BJ (cell line): ENCODE measurements around the gene STOX2. TPM values are rescaled to one million over a fixed set of nuclear protein-coding genes. Genes with fewer than 3 reads are reported as not detected.

Experiments
- CTCF ChIA-PET: fragments of 350-600 bp; formaldehyde crosslinking; extraction: SDS; loops from one replicate; lab custom pipeline; 2021; ENCODE audit warnings: antibody characterized with exemption, inconsistent platforms; lab: Yijun Ruan, JAX
- POLR2A ChIA-PET: fragments of 300-600 bp; sonication (Branson Sonifier 250); formaldehyde crosslinking; extraction: SDS; loops from one replicate; lab custom pipeline; 2021; ENCODE audit warnings: antibody characterized with exemption; lab: Charles Lee
- DNase-seq: peaks from one replicate; pipeline ENCODE4 v3.0.0-alpha.2; 2011; ENCODE audit warnings: low read depth
- H3K27me3 ChIP-seq: 2 replicates; pipeline ENCODE4 v1.6.0; 2011; ENCODE audit warnings: low read length; ENCODE audit not compliant: control insufficient read depth, insufficient read depth
- H3K36me3 ChIP-seq: 2 replicates; pipeline ENCODE4 v1.5.1; 2011; ENCODE audit warnings: low read length; ENCODE audit not compliant: control insufficient read depth, insufficient read depth
- H3K4me3 ChIP-seq: 2 replicates; pipeline ENCODE4 v1.5.1; 2011; ENCODE audit warnings: low read depth, mild to moderate bottlenecking, control low read depth, low read length
- CTCF ChIP-seq: IDR thresholded peaks from 2 replicates; pipeline ENCODE4 v1.5.1; 2011; ENCODE audit warnings: low read depth, mild to moderate bottlenecking, control low read depth, inconsistent platforms, low read length, moderate library complexity; ENCODE audit not compliant: insufficient read depth
- polyA plus RNA-seq: library from polyadenylated mRNA; depleted of rRNA; stranded (reverse); fragments of >200 nt; gene quantifications from 2 replicates; pipeline ENCODE4 v1.2.3, GENCODE V29; 2011

Gene STOX2
- polyA plus RNA-seq, 1 experiment: 0.27 TPM

GRCh38 chr4:183935355-183936005 lies 30.4 kb downstream of the STOX2 start:
- CTCF ChIA-PET: no interaction called here

GRCh38 chr4:183936047-183936446 lies 30.9 kb downstream of the STOX2 start:
- H3K36me3 ChIP-seq: no peaks in the 10 kb centered on the region
- H3K4me3 ChIP-seq: no peak overlapping the region
- POLR2A ChIA-PET: no interaction called here
- no peak for TF ChIP-seq CTCF
- no peaks in the 10 kb centered on the region for H3K27me3 ChIP-seq
- DNase-seq: no peak
- CTCF ChIA-PET: no interaction called here

More at GRCh38 chr4:183935355-183936005, 30.4 kb downstream of the STOX2 start:
- POLR2A ChIA-PET: no interaction called here
- Histone ChIP-seq H3K27me3 (no peaks in the 10 kb centered on the region), H3K36me3 (no peaks in the 10 kb centered on the region), H3K4me3 (no peak overlapping the region)
- DNase-seq: no peak
- no peak for TF ChIP-seq CTCF

GRCh38 chr4:183936574-183937345 lies 31.7 kb downstream of the STOX2 start:
- DNase-seq: no peak
- TF ChIP-seq CTCF: no peak
- no peaks in the 10 kb centered on the region for H3K27me3 ChIP-seq
- H3K36me3 ChIP-seq: no peaks in the 10 kb centered on the region
- H3K4me3 ChIP-seq: no peak overlapping the region
- ChIA-PET CTCF (no interaction called here), POLR2A (no interaction called here)

- no peak overlapping the region for H3K4me3 ChIP-seq
- CTCF ChIA-PET: no interaction called here
- no peaks in the 10 kb centered on the region for H3K36me3 ChIP-seq
- DNase-seq: no peak
- TF ChIP-seq CTCF: no peak
- POLR2A ChIA-PET: no interaction called here
- H3K27me3 ChIP-seq: no peaks in the 10 kb centered on the region
Observed at GRCh38 chr4:183940864-183941263, 35.8 kb downstream of the STOX2 start.

GRCh38 chr4:183941964-183942363 lies 36.9 kb downstream of the STOX2 start:
- DNase-seq: no peak
- no peak for TF ChIP-seq CTCF
- no peaks in the 10 kb centered on the region for H3K36me3 ChIP-seq
- no peaks in the 10 kb centered on the region for H3K27me3 ChIP-seq
- no peak overlapping the region for H3K4me3 ChIP-seq
- CTCF ChIA-PET: no interaction called here
- POLR2A ChIA-PET: no interaction called here
